ENCODE data around the gene OR10S1. TPM values are rescaled to one million over a fixed set of nuclear protein-coding genes. Genes with fewer than 3 reads are reported as not detected.

Gene OR10S1
- total and polyA plus RNA-seq, 7 experiments from 2014 or later, result not detected

- no peak overlapping the region for H3K4me3 ChIP-seq (ENCODE audit: low read length)
- peaks cover 0 to 14% (median 6%) of the 10 kb centered on the region in 5 donors for H3K27me3 Mint-ChIP-seq
- no peaks in the 10 kb centered on the region for H3K36me3 ChIP-seq (ENCODE audit: control insufficient read depth in 2 of 3, insufficient read depth in 3 of 3, low read length in 3 of 3)
- no peak overlapping the region for H3K27ac ChIP-seq (ENCODE audit: low read depth, low read length)
- peaks cover 0 to 6% (median 0%) of the 10 kb centered on the region in 7 donors for H3K4me1 Mint-ChIP-seq
- POLR2A ChIA-PET, result no interaction called here
- no peak overlapping the region for H3K27ac Mint-ChIP-seq
- no peaks in the 10 kb centered on the region for H3K4me1 ChIP-seq (ENCODE audit: control insufficient read depth in 2 of 2, insufficient read depth in 2 of 2, low read length in 2 of 2)
- CTCF ChIA-PET, result no interaction called here
- no peaks in the 10 kb centered on the region for H3K9me3 ChIP-seq (ENCODE audit: control insufficient read depth in 2 of 3, low read length in 3 of 3)
- ATAC-seq, result no peak
- H3K36me3 Mint-ChIP-seq, result no peaks in the 10 kb centered on the region
- intact Hi-C loops (cut with micrococcal nuclease), result no loop called here
- peaks cover 0 to 6% (median under 1%) of the 10 kb centered on the region in 11 donors for H3K9me3 Mint-ChIP-seq
- no peaks in the 10 kb centered on the region for H3K27me3 ChIP-seq (ENCODE audit: control insufficient read depth in 2 of 2, insufficient read depth in 2 of 2, low read length in 2 of 2)
- no peak overlapping the region for H3K4me3 Mint-ChIP-seq
- no peak for DNase-seq
Observed at GRCh38 chr11:123976770-123977560, 616 bp downstream of the OR10S1 start.

- Mint-ChIP-seq H3K9me3 (peaks cover 0 to 8% (median 0%) of the 10 kb centered on the region in 11 donors), H3K27me3 (peaks cover 0 to 17% (median 6%) of the 10 kb centered on the region in 5 donors), H3K27ac (no peak overlapping the region), H3K4me3 (no peak overlapping the region), H3K4me1 (peaks cover 0 to 6% (median 0%) of the 10 kb centered on the region in 7 donors), H3K36me3 (no peaks in the 10 kb centered on the region)
- Histone ChIP-seq H3K36me3 (ENCODE audit: control insufficient read depth in 2 of 3, insufficient read depth in 3 of 3, low read length in 3 of 3) (no peaks in the 10 kb centered on the region), H3K27ac (ENCODE audit: low read depth, low read length) (no peak overlapping the region), H3K4me3 (ENCODE audit: low read length) (no peak overlapping the region), H3K27me3 (ENCODE audit: control insufficient read depth in 2 of 2, insufficient read depth in 2 of 2, low read length in 2 of 2) (no peaks in the 10 kb centered on the region), H3K9me3 (ENCODE audit: control insufficient read depth in 2 of 3, low read length in 3 of 3) (no peaks in the 10 kb centered on the region), H3K4me1 (ENCODE audit: control insufficient read depth in 2 of 2, insufficient read depth in 2 of 2, low read length in 2 of 2) (no peaks in the 10 kb centered on the region)
- POLR2A ChIA-PET, result no interaction called here
- intact Hi-C loops (cut with micrococcal nuclease), result no loop called here
- CTCF ChIA-PET, result no interaction called here
- DNase-seq, result no peak
- no peak for ATAC-seq
Observed at GRCh38 chr11:123973816-123974215, 3.8 kb downstream of the OR10S1 start.

GRCh38 chr11:123956752-123957151 is 20.8 kb downstream of the OR10S1 start:
- Histone ChIP-seq H3K27me3 (ENCODE audit: control insufficient read depth in 2 of 2, insufficient read depth in 2 of 2, low read length in 2 of 2) (no peaks in the 10 kb centered on the region), H3K4me3 (ENCODE audit: low read length) (no peak overlapping the region), H3K9me3 (ENCODE audit: control insufficient read depth in 2 of 3, low read length in 3 of 3) (no peaks in the 10 kb centered on the region), H3K4me1 (ENCODE audit: control insufficient read depth in 2 of 2, insufficient read depth in 2 of 2, low read length in 2 of 2) (no peaks in the 10 kb centered on the region), H3K36me3 (ENCODE audit: control insufficient read depth in 2 of 3, insufficient read depth in 3 of 3, low read length in 3 of 3) (no peaks in the 10 kb centered on the region), H3K27ac (ENCODE audit: low read depth, low read length) (no peak overlapping the region)
- Mint-ChIP-seq H3K27me3 (peaks cover 0 to 20% (median 8%) of the 10 kb centered on the region in 5 donors), H3K9me3 (peaks cover 0 to 22% (median 11%) of the 10 kb centered on the region in 11 donors), H3K36me3 (no peaks in the 10 kb centered on the region), H3K4me1 (no peaks in the 10 kb centered on the region), H3K27ac (no peak overlapping the region), H3K4me3 (no peak overlapping the region)
- intact Hi-C loops (cut with micrococcal nuclease), result no loop called here
- CTCF ChIA-PET, result no interaction called here
- DNase-seq, result no peak
- POLR2A ChIA-PET, result no interaction called here
- no peak for ATAC-seq

GRCh38 chr11:123945132-123945531 is 32.4 kb downstream of the OR10S1 start:
- Histone ChIP-seq H3K27ac (ENCODE audit: low read depth, low read length) (no peak overlapping the region), H3K4me1 (ENCODE audit: control insufficient read depth in 2 of 2, insufficient read depth in 2 of 2, low read length in 2 of 2) (no peaks in the 10 kb centered on the region), H3K9me3 (ENCODE audit: control insufficient read depth in 2 of 3, low read length in 3 of 3) (no peaks in the 10 kb centered on the region), H3K27me3 (ENCODE audit: control insufficient read depth in 2 of 2, insufficient read depth in 2 of 2, low read length in 2 of 2) (no peaks in the 10 kb centered on the region), H3K36me3 (ENCODE audit: control insufficient read depth in 2 of 3, insufficient read depth in 3 of 3, low read length in 3 of 3) (no peaks in the 10 kb centered on the region), H3K4me3 (ENCODE audit: low read length) (no peak overlapping the region)
- Mint-ChIP-seq H3K9me3 (peaks cover 0 to 2% (median 0%) of the 10 kb centered on the region in 11 donors), H3K4me3 (no peak overlapping the region), H3K36me3 (no peaks in the 10 kb centered on the region), H3K4me1 (no peaks in the 10 kb centered on the region), H3K27me3 (peaks cover 0 to 21% (median 11%) of the 10 kb centered on the region in 5 donors), H3K27ac (no peak overlapping the region)
- DNase-seq (no peak), ATAC-seq (no peak)
- CTCF ChIA-PET, result no interaction called here
- POLR2A ChIA-PET, result no interaction called here
- intact Hi-C loops (cut with micrococcal nuclease), result no loop called here

- Histone ChIP-seq H3K4me1 (ENCODE audit: control insufficient read depth in 2 of 2, insufficient read depth in 2 of 2, low read length in 2 of 2) (no peaks in the 10 kb centered on the region), H3K27ac (ENCODE audit: low read depth, low read length) (no peak within 1 kb of the TSS), H3K4me3 (ENCODE audit: low read length) (no peak within 1 kb of the TSS), H3K36me3 (ENCODE audit: control insufficient read depth in 2 of 3, insufficient read depth in 3 of 3, low read length in 3 of 3) (no peaks in the 10 kb centered on the region), H3K27me3 (ENCODE audit: control insufficient read depth in 2 of 2, insufficient read depth in 2 of 2, low read length in 2 of 2) (no peaks in the 10 kb centered on the region), H3K9me3 (ENCODE audit: control insufficient read depth in 2 of 3, low read length in 3 of 3) (no peaks in the 10 kb centered on the region)
- no peaks in the 10 kb centered on the region for H3K36me3 Mint-ChIP-seq
- no peak within 1 kb of the TSS for H3K27ac Mint-ChIP-seq
- ATAC-seq, result no peak
- no peak for DNase-seq
- no peaks in the 10 kb centered on the region for H3K4me1 Mint-ChIP-seq
- CTCF ChIA-PET, result interaction anchor here (0.6 kb wide), 1 partner anchor 300 kb away, joined by 3 read pairs; no protein-coding TSS in a partner anchor
- H3K9me3 Mint-ChIP-seq, result peaks cover 0 to 5% (median 2%) of the 10 kb centered on the region in 11 donors
- POLR2A ChIA-PET, result no interaction called here
- peaks cover 0 to 29% (median 11%) of the 10 kb centered on the region in 5 donors for H3K27me3 Mint-ChIP-seq
- H3K4me3 Mint-ChIP-seq, result no peak within 1 kb of the TSS
- intact Hi-C loops (cut with micrococcal nuclease), result no loop called here
Observed at GRCh38 chr11:123943738-123944137, 33.8 kb downstream of the OR10S1 start, which contains the start of gene OR6T1. Gene OR6T1, minus strand, starts transcription at chr11:123943838. Its CDS starts 0 bp downstream, at chr11:123943838.

- Histone ChIP-seq H3K4me3 (ENCODE audit: low read length) (no peak overlapping the region), H3K4me1 (ENCODE audit: control insufficient read depth in 2 of 2, insufficient read depth in 2 of 2, low read length in 2 of 2) (no peaks in the 10 kb centered on the region), H3K27me3 (ENCODE audit: control insufficient read depth in 2 of 2, insufficient read depth in 2 of 2, low read length in 2 of 2) (no peaks in the 10 kb centered on the region), H3K27ac (ENCODE audit: low read depth, low read length) (no peak overlapping the region), H3K9me3 (ENCODE audit: control insufficient read depth in 2 of 3, low read length in 3 of 3) (no peaks in the 10 kb centered on the region), H3K36me3 (ENCODE audit: control insufficient read depth in 2 of 3, insufficient read depth in 3 of 3, low read length in 3 of 3) (no peaks in the 10 kb centered on the region)
- DNase-seq (no peak), ATAC-seq (no peak)
- H3K4me3 Mint-ChIP-seq, result no peak overlapping the region
- ChIA-PET CTCF (no interaction called here), POLR2A (no interaction called here)
- intact Hi-C loops (cut with micrococcal nuclease), result no loop called here
- H3K4me1 Mint-ChIP-seq, result no peaks in the 10 kb centered on the region
- no peak overlapping the region for H3K27ac Mint-ChIP-seq
- no peaks in the 10 kb centered on the region for H3K36me3 Mint-ChIP-seq
- peaks cover 0 to 28% (median 10%) of the 10 kb centered on the region in 5 donors for H3K27me3 Mint-ChIP-seq
- peaks cover 0 to 5% (median 2%) of the 10 kb centered on the region in 11 donors for H3K9me3 Mint-ChIP-seq
Observed at GRCh38 chr11:123942413-123942812, 35.2 kb downstream of the OR10S1 start.

- ChIA-PET CTCF (no interaction called here), POLR2A (no interaction called here)
- Histone ChIP-seq H3K9me3 (ENCODE audit: control insufficient read depth in 2 of 3, low read length in 3 of 3) (no peaks in the 10 kb centered on the region), H3K4me1 (ENCODE audit: control insufficient read depth in 2 of 2, insufficient read depth in 2 of 2, low read length in 2 of 2) (no peaks in the 10 kb centered on the region), H3K4me3 (ENCODE audit: low read length) (no peak within 1 kb of the TSS), H3K27ac (ENCODE audit: low read depth, low read length) (no peak within 1 kb of the TSS), H3K27me3 (ENCODE audit: control insufficient read depth in 2 of 2, insufficient read depth in 2 of 2, low read length in 2 of 2) (no peaks in the 10 kb centered on the region), H3K36me3 (ENCODE audit: control insufficient read depth in 2 of 3, insufficient read depth in 3 of 3, low read length in 3 of 3) (no peaks in the 10 kb centered on the region)
- Mint-ChIP-seq H3K4me1 (no peaks in the 10 kb centered on the region), H3K27ac (no peak within 1 kb of the TSS), H3K4me3 (no peak within 1 kb of the TSS), H3K27me3 (peaks cover 2 to 13% (median 5%) of the 10 kb centered on the region in 5 donors), H3K36me3 (no peaks in the 10 kb centered on the region), H3K9me3 (peaks cover 0 to 5% (median 2%) of the 10 kb centered on the region in 11 donors)
- intact Hi-C loops (cut with micrococcal nuclease), result no loop called here
- no peak for ATAC-seq
- DNase-seq, result no peak
Observed at GRCh38 chr11:123939317-123939716, 38.3 kb downstream of the OR10S1 start, which contains the start of gene OR4D5. Gene OR4D5, plus strand, starts transcription at chr11:123939617. Its CDS starts 0 bp downstream, at chr11:123939617.
